Progenitor cell of endocrine pancreas (in vitro differentiated cells): ENCODE data around the gene MBTPS1. TPM values are rescaled to one million over a fixed set of nuclear protein-coding genes. Genes with fewer than 3 reads are reported as not detected.

ENCODE experiments used
- DNase-seq: peaks from one replicate; pipeline ENCODE4 v3.0.0; 2021; ENCODE audit warnings: low spot score; ENCODE audit not compliant: unreplicated experiment
- H3K27ac Mint-ChIP-seq: 2 replicates; pipeline ENCODE4 v1.8.0; 2021; ENCODE audit warnings: mild to moderate bottlenecking, moderate library complexity, mixed read lengths
- H3K27me3 Mint-ChIP-seq: 2 replicates; pipeline ENCODE4 v1.8.0; 2021; ENCODE audit warnings: mixed read lengths
- H3K36me3 Mint-ChIP-seq: 2 replicates; pipeline ENCODE4 v1.8.0; 2022; ENCODE audit warnings: mixed read lengths; ENCODE audit not compliant: insufficient read depth
- H3K4me1 Mint-ChIP-seq: 2 replicates; pipeline ENCODE4 v1.8.0; 2021; ENCODE audit warnings: low read depth, mixed read lengths
- H3K4me3 Mint-ChIP-seq: 2 replicates; pipeline ENCODE4 v1.8.0; 2021; ENCODE audit warnings: low read depth, mild to moderate bottlenecking, moderate library complexity, mixed read lengths
- H3K9me3 Mint-ChIP-seq: 2 replicates; pipeline ENCODE4 v1.8.0; 2021; ENCODE audit warnings: low read depth, mixed read lengths
- total RNA-seq: library from RNA; stranded (reverse); gene quantifications from 2 replicates; pipeline ENCODE4 v1.2.1, GENCODE V29; 2021
- TF ChIP-seq, protein P1 (sequence below): fragments of 200-600 bp; sonication (generic); IDR thresholded peaks from one replicate; pipeline ENCODE4 v1.5.0; 2021; ENCODE audit warnings: antibody characterized with exemption, mild to moderate bottlenecking; ENCODE audit not compliant: unreplicated experiment

MBTPS1 gene
- total RNA-seq, 1 donor from 2014 or later = 94.7 TPM

DNA sequence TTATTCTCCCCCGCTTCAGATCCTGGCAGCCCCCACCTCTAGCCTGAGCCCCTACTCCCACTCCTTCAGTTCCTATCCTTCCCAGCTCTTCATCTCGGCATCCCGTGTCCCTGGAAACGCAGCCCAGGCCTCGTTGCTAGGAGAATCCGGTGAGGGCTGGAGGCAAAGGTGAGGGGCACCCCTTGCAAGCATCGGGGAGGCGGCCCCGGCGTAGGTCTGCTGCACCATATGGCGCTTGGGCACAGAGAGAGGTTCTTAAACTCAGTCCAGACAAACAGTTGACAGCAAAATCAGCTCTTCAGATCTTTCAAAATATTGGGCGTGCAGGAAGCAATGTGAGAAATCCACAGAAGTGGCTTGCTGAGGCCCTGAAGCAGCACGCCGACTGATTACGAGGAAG lies 89.1 kb downstream of the MBTPS1 start:
- TF ChIP-seq, protein P1, sequence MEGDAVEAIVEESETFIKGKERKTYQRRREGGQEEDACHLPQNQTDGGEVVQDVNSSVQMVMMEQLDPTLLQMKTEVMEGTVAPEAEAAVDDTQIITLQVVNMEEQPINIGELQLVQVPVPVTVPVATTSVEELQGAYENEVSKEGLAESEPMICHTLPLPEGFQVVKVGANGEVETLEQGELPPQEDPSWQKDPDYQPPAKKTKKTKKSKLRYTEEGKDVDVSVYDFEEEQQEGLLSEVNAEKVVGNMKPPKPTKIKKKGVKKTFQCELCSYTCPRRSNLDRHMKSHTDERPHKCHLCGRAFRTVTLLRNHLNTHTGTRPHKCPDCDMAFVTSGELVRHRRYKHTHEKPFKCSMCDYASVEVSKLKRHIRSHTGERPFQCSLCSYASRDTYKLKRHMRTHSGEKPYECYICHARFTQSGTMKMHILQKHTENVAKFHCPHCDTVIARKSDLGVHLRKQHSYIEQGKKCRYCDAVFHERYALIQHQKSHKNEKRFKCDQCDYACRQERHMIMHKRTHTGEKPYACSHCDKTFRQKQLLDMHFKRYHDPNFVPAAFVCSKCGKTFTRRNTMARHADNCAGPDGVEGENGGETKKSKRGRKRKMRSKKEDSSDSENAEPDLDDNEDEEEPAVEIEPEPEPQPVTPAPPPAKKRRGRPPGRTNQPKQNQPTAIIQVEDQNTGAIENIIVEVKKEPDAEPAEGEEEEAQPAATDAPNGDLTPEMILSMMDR = no peak
- Mint-ChIP-seq H3K27me3 (peaks cover 24% of the 10 kb centered on the region), H3K4me1 (peaks cover 10% of the 10 kb centered on the region), H3K27ac (peak overlapping the region; percentile 27), H3K9me3 (no peaks in the 10 kb centered on the region), H3K4me3 (no peak overlapping the region), H3K36me3 (no peaks in the 10 kb centered on the region)
- no peak for DNase-seq

DNA sequence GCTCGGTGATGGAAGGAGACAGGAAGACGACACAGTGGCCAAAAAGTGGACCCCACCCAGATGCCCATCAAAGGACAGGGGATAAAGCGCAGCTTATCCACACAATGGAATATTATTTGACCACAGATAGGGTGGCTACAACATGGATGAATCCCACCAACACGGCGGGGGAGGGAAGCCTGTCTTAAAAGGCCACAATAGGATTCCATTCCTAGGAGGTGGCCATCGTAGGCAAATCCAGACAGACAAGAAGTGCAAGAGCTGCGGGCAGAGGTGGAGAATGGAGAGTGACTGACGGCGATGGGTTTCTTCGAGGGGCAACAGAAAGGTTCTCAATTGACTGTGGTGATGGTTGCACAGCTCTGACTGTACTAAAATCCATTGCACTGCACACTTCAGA lies 90.1 kb downstream of the MBTPS1 start:
- Mint-ChIP-seq H3K9me3 (peaks cover under 1% of the 10 kb centered on the region), H3K4me1 (peaks cover 11% of the 10 kb centered on the region), H3K27me3 (peaks cover 24% of the 10 kb centered on the region), H3K36me3 (no peaks in the 10 kb centered on the region), H3K4me3 (no peak overlapping the region), H3K27ac (no peak overlapping the region)
- DNase-seq = no peak
- TF ChIP-seq, protein P1 = no peak

DNA sequence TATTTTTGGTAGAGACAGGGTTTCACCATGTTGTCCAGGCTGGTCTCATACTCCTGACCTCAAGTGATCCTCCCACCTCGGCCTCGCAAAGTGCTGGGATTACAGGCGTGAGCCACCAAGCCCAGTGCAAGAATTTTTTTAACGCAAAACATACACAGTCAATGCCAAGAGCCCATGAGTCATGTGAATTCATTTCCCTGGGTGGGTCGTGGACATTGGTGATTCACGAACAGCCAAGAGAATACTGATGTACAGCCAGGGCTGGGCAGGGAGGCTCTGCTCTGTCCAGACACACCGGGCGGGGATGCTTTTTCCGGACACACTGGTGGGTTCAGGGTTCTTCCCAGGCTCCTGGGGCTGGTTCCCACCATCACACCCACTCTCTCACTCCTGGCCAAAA lies 91.9 kb downstream of the MBTPS1 start:
- no peak for DNase-seq
- H3K27ac Mint-ChIP-seq = no peak overlapping the region
- H3K4me3 Mint-ChIP-seq = no peak overlapping the region
- peaks cover 11% of the 10 kb centered on the region for H3K4me1 Mint-ChIP-seq
- TF ChIP-seq, protein P1 = no peak
- H3K27me3 Mint-ChIP-seq = peaks cover 16% of the 10 kb centered on the region
- peaks cover 3% of the 10 kb centered on the region for H3K36me3 Mint-ChIP-seq
- peaks cover 4% of the 10 kb centered on the region for H3K9me3 Mint-ChIP-seq

GRCh38 chr16:84022644-84023043 lies 94.1 kb downstream of the MBTPS1 start:
- Mint-ChIP-seq H3K9me3 (peaks cover 15% of the 10 kb centered on the region), H3K27ac (no peak overlapping the region), H3K4me1 (peaks cover 11% of the 10 kb centered on the region), H3K27me3 (peaks cover 7% of the 10 kb centered on the region), H3K36me3 (peaks cover 6% of the 10 kb centered on the region), H3K4me3 (no peak overlapping the region)
- TF ChIP-seq, protein P1 = no peak
- no peak for DNase-seq

GRCh38 chr16:84021488-84021887 lies 95.3 kb downstream of the MBTPS1 start:
- Mint-ChIP-seq H3K27ac (no peak overlapping the region), H3K4me3 (no peak overlapping the region), H3K27me3 (peaks cover 6% of the 10 kb centered on the region), H3K9me3 (peaks cover 15% of the 10 kb centered on the region), H3K36me3 (peaks cover 6% of the 10 kb centered on the region), H3K4me1 (peaks cover 11% of the 10 kb centered on the region)
- DNase-seq = no peak
- TF ChIP-seq, protein P1 = no peak
